Right atrium auricular region (tissue), 2 donors: Measurements from ENCODE around the gene RFTN1. TPM values are rescaled to one million over a fixed set of nuclear protein-coding genes. Genes with fewer than 3 reads are reported as not detected.

ENCODE experiments used
- DNase-seq: peaks from one replicate; pipeline ENCODE4 v3.0.0-alpha.2; 2019; ENCODE audit warnings: low spot score
- H3K27ac ChIP-seq, 2 donors: fragments of 200-600 bp; sonication (generic); 1 replicate in 1 of 2; 2 replicates in 1 of 2; pipeline ENCODE4 v1.5.1; 2016 to 2019
- H3K27me3 ChIP-seq, 2 donors: fragments of 200-600 bp; sonication (generic); one replicate each; pipeline versions ENCODE4 v1.5.1 to v1.6.0; 2017 to 2019
- H3K36me3 ChIP-seq: fragments of 200-600 bp; sonication (generic); one replicate; pipeline ENCODE4 v1.5.1; 2016
- H3K4me1 ChIP-seq, 2 donors: fragments of 200-600 bp; sonication (generic); one replicate each; pipeline versions ENCODE4 v1.5.1 to v1.6.0; 2017 to 2019
- H3K4me3 ChIP-seq, 2 donors: fragments of 200-600 bp; sonication (generic); 1 replicate in 1 of 2; 2 replicates in 1 of 2; pipeline ENCODE4 v1.5.1; 2017 to 2019; ENCODE audit warnings: mild to moderate bottlenecking in 1 of 2, moderate library complexity in 1 of 2
- H3K9me3 ChIP-seq, 2 donors: fragments of 200-600 bp; sonication (generic); one replicate each; pipeline ENCODE4 v1.5.1; 2019
- CTCF ChIP-seq, 2 donors: fragments of 200-600 bp; sonication (generic); IDR thresholded peaks; one replicate each; pipeline ENCODE4 v1.5.1; 2019; ENCODE audit warnings: antibody characterized with exemption in 2 of 2
- total RNA-seq, 2 donors: library from RNA; depleted of rRNA; stranded (reverse); fragments of >200 nt; gene quantifications; one replicate each; pipeline ENCODE4 v1.1.0, GENCODE V29; 2016

The RFTN1 gene
- total RNA-seq, 2 donors from 2014 or later, result 15.9 to 33.6 TPM

GRCh38 chr3:16545413-16546185 is 32.1 kb upstream of the RFTN1 start:
- Histone ChIP-seq H3K36me3 (no peaks in the 10 kb centered on the region), H3K27me3 (no peaks in the 10 kb centered on the region), H3K9me3 (no peaks in the 10 kb centered on the region), H3K4me3 (no peak overlapping the region), H3K4me1 (peaks cover 0 to 9% of the 10 kb centered on the region in 2 donors), H3K27ac (peak overlapping the region; percentile 48 to 49)
- TF ChIP-seq CTCF (IDR thresholded peaks at IDR 0.05), result no peak
- DNase-seq, result no peak

DNA sequence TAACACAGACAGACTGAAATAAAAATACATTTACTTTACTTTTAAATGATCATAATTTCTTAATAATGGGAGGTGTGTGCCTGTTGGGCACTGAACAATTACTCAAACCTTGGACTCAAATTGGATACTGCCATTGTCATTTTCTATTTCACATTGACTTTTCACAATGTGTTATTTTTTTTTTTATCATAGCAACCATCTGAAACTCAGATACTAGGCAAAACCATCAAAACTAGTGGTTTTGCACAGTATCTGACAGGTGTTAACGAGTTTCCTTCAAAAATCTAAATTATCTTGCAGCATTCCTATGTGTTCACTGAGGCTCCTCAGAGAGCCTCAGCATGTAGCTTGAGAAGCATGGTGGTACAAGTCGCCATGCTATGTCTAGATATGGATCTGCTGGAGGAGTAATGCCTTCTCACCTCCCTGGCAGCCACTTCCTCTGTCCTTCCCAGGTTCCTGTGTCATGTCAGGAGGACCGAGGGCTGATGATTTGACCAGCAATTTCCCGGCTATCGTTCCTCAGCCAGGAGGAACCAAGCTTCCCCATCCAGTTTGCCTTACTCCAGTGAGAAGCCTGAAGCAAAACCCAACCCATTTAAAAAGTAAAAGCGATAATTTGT is 29.9 kb upstream of the RFTN1 start:
- Histone ChIP-seq H3K36me3 (no peaks in the 10 kb centered on the region), H3K27ac (peak overlapping the region in 1 of 2 donors; percentile 3), H3K4me3 (no peak overlapping the region), H3K27me3 (no peaks in the 10 kb centered on the region), H3K9me3 (no peaks in the 10 kb centered on the region), H3K4me1 (peaks cover 0 to 9% of the 10 kb centered on the region in 2 donors)
- DNase-seq, result no peak
- TF ChIP-seq CTCF (IDR thresholded peaks at IDR 0.05), result no peak

GRCh38 chr3:16538507-16538906 is 25.0 kb upstream of the RFTN1 start:
- DNase-seq, result no peak
- Histone ChIP-seq H3K4me3 (no peak overlapping the region), H3K4me1 (no peaks in the 10 kb centered on the region), H3K36me3 (no peaks in the 10 kb centered on the region), H3K27ac (no peak overlapping the region), H3K9me3 (no peaks in the 10 kb centered on the region), H3K27me3 (no peaks in the 10 kb centered on the region)
- no peak for TF ChIP-seq CTCF (IDR thresholded peaks at IDR 0.05)

GRCh38 chr3:16536996-16537395 is 23.5 kb upstream of the RFTN1 start:
- Histone ChIP-seq H3K9me3 (no peaks in the 10 kb centered on the region), H3K4me1 (no peaks in the 10 kb centered on the region), H3K36me3 (no peaks in the 10 kb centered on the region), H3K27ac (no peak overlapping the region), H3K4me3 (no peak overlapping the region), H3K27me3 (no peaks in the 10 kb centered on the region)
- DNase-seq, result no peak
- TF ChIP-seq CTCF (IDR thresholded peaks at IDR 0.05), result no peak

DNA sequence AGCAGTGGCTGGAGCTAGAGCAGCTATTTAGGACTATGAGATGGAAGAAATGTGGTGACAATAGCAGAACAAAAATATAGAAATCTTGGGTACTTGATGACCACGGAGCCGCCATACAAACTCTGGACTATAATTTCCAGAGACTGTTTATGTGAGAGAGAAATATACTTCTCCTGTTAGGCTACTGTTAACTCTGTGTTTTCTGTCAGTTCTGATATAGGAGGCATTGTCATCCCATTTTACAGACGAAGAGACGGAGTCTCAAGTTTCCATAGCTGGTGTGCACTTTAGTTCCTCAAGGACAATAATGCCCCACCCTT is 22.8 kb upstream of the RFTN1 start:
- H3K4me3 ChIP-seq, result no peak overlapping the region
- H3K36me3 ChIP-seq, result no peaks in the 10 kb centered on the region
- H3K9me3 ChIP-seq, result no peaks in the 10 kb centered on the region
- no peak overlapping the region for H3K27ac ChIP-seq
- H3K4me1 ChIP-seq, result no peaks in the 10 kb centered on the region
- TF ChIP-seq CTCF (IDR thresholded peaks at IDR 0.05), result no peak
- H3K27me3 ChIP-seq, result no peaks in the 10 kb centered on the region
- DNase-seq, result no peak
